H1 (cell line): ENCODE measurements around the gene ZNF672. TPM values are rescaled to one million over a fixed set of nuclear protein-coding genes. Genes with fewer than 3 reads are reported as not detected.
A peak's percentile ranks its signal among the peaks of the same experiment; 100 is the strongest.

Experiments
- CTCF ChIA-PET: fragments of 300-600 bp; sonication (Branson Sonifier 250); formaldehyde crosslinking; loops from one replicate; lab custom pipeline; 2021; ENCODE audit not compliant: partially characterized antibody; lab: Charles Lee
- POLR2A ChIA-PET: fragments of 300-600 bp; sonication (Branson Sonifier 250); formaldehyde crosslinking; loops from one replicate; lab custom pipeline; 2021; ENCODE audit warnings: inconsistent platforms; ENCODE audit not compliant: partially characterized antibody; lab: Charles Lee
- DNase-seq, 2 experiments: peaks; one replicate each; pipeline versions ENCODE4 v3.0.0 to v3.0.0-alpha.2; 2010 to 2022; ENCODE audit warnings: low spot score in 2 of 2, low read depth in 1 of 2, mixed read lengths in 1 of 2
- FAIRE-seq: peaks from 2 replicates; lab custom pipeline; 2011; peaks lifted over from hg19 to GRCh38; lab: Jason Lieb, UNC
- H2AFZ ChIP-seq: 2 replicates; pipeline ENCODE4 v1.8.1; 2012; ENCODE audit warnings: low read length, inconsistent platforms
- H2AK5ac ChIP-seq: 2 replicates; pipeline ENCODE4 v1.6.1; 2013; ENCODE audit warnings: low read depth, low read length
- H2BK120ac ChIP-seq: replicated peaks from 2 replicates; pipeline ENCODE3; 2013; ENCODE audit warnings: low read depth, low read length, inconsistent platforms
- H2BK12ac ChIP-seq: 2 replicates; pipeline ENCODE4 v1.6.1; 2013; ENCODE audit warnings: low read depth, low read length
- H2BK15ac ChIP-seq: 2 replicates; pipeline ENCODE4 v1.6.1; 2013; ENCODE audit warnings: low read length
- H2BK20ac ChIP-seq: 2 replicates; pipeline ENCODE4 v1.6.1; 2013; ENCODE audit warnings: low read length
- H2BK5ac ChIP-seq: 2 replicates; pipeline ENCODE4 v1.6.1; 2013; ENCODE audit warnings: low read depth, low read length
- H3K14ac ChIP-seq: 2 replicates; pipeline ENCODE4 v1.6.1; 2013; ENCODE audit warnings: inconsistent platforms; ENCODE audit not compliant: insufficient read length
- H3K18ac ChIP-seq: 2 replicates; pipeline ENCODE4 v1.6.1; 2013; ENCODE audit warnings: low read length; ENCODE audit errors: extremely low read depth
- H3K23ac ChIP-seq: 2 replicates; pipeline ENCODE4 v1.6.1; 2013; ENCODE audit warnings: inconsistent platforms; ENCODE audit not compliant: insufficient read length
- H3K23me2 ChIP-seq: 2 replicates; pipeline ENCODE4 v1.6.1; 2013; ENCODE audit warnings: low read depth, low read length
- H3K27ac ChIP-seq: 2 replicates; pipeline ENCODE4 v1.6.1; 2011; ENCODE audit warnings: low read depth, low read length, inconsistent platforms
- H3K27me3 ChIP-seq, 4 experiments: replicated peaks in 1 of 4; 1 replicate in 1 of 4; 2 replicates in 3 of 4; pipeline versions ENCODE4 v1.6.1 to v1.8.1; 2011 to 2013; ENCODE audit warnings: low read length in 3 of 4, mild to moderate bottlenecking in 3 of 4, inconsistent platforms in 2 of 4, mixed read lengths in 2 of 4, moderate library complexity in 1 of 4; ENCODE audit not compliant: control insufficient read depth in 3 of 4, insufficient read depth in 3 of 4; ENCODE audit errors: extremely low read depth in 1 of 4
- H3K36me3 ChIP-seq, 4 experiments: 2 replicates each; pipeline versions ENCODE4 v1.6.1 to v1.8.1; 2011 to 2013; ENCODE audit warnings: mild to moderate bottlenecking in 4 of 4, low read length in 3 of 4, moderate library complexity in 2 of 4, control low read depth in 1 of 4, inconsistent platforms in 1 of 4; ENCODE audit not compliant: insufficient read depth in 4 of 4, control insufficient read depth in 2 of 4
- H3K4ac ChIP-seq: replicated peaks from 2 replicates; pipeline ENCODE3; 2013; ENCODE audit warnings: low read length, low read depth, mixed read lengths, inconsistent platforms; ENCODE audit not compliant: insufficient read length
- H3K4me1 ChIP-seq, 4 experiments: replicated peaks in 1 of 4; 1 replicate in 1 of 4; 2 replicates in 3 of 4; pipeline versions ENCODE4 v1.6.1 to v1.8.1; 2011 to 2013; ENCODE audit warnings: low read length in 3 of 4, inconsistent platforms in 2 of 4, mixed read lengths in 1 of 4; ENCODE audit not compliant: insufficient read depth in 4 of 4, control insufficient read depth in 3 of 4
- H3K4me2 ChIP-seq, 2 experiments: 2 replicates each; pipeline versions ENCODE4 v1.6.1 to v1.8.1; 2011 to 2013; ENCODE audit warnings: low read depth in 2 of 2, low read length in 2 of 2, control low read depth in 1 of 2, inconsistent platforms in 1 of 2, mild to moderate bottlenecking in 1 of 2; ENCODE audit not compliant: insufficient read depth in 1 of 2
- H3K4me3 ChIP-seq, 4 experiments: fragments of 200-600, 300-600 bp in 1 of 4; sonication (generic), shearing (Covaris generic), sonication (Bioruptor Twin) in 1 of 4; 2 replicates each; pipeline versions ENCODE4 v1.5.1 to v1.8.1; 2011 to 2016; ENCODE audit warnings: low read length in 4 of 4, low read depth in 3 of 4, control low read depth in 2 of 4, inconsistent platforms in 2 of 4, mild to moderate bottlenecking in 2 of 4, mixed read lengths in 1 of 4, moderate library complexity in 1 of 4; ENCODE audit not compliant: insufficient read depth in 2 of 4; ENCODE audit errors: extremely low read depth in 1 of 4
- H3K56ac ChIP-seq: replicated peaks from 2 replicates; pipeline ENCODE3; 2013; ENCODE audit warnings: low read depth, mild to moderate bottlenecking, mixed read lengths, low read length, inconsistent platforms; ENCODE audit not compliant: insufficient read length
- H3K79me1 ChIP-seq: 2 replicates; pipeline ENCODE4 v1.6.1; 2013; ENCODE audit warnings: low read depth, low read length, control low read depth
- H3K79me2 ChIP-seq, 2 experiments: 2 replicates each; pipeline versions ENCODE4 v1.6.1 to v1.8.1; 2012 to 2013; ENCODE audit warnings: low read length in 2 of 2, mild to moderate bottlenecking in 2 of 2, inconsistent platforms in 1 of 2; ENCODE audit not compliant: insufficient read depth in 2 of 2, control insufficient read depth in 1 of 2
- H3K9ac ChIP-seq, 4 experiments: replicated peaks in 1 of 4; 1 replicate in 1 of 4; 2 replicates in 3 of 4; pipeline versions ENCODE4 v1.6.1 to v1.8.1; 2011 to 2013; ENCODE audit warnings: low read depth in 3 of 4, low read length in 3 of 4, control low read depth in 2 of 4, mild to moderate bottlenecking in 2 of 4, moderate library complexity in 2 of 4, inconsistent platforms in 1 of 4; ENCODE audit errors: extremely low read depth in 1 of 4
- H3K9me3 ChIP-seq, 2 experiments: 2 replicates each; pipeline versions ENCODE4 v1.6.1 to v1.8.1; 2012 to 2013; ENCODE audit warnings: mild to moderate bottlenecking in 2 of 2, moderate library complexity in 2 of 2, control low read depth in 1 of 2, inconsistent platforms in 1 of 2, low read depth in 1 of 2, low read length in 1 of 2, mixed read lengths in 1 of 2; ENCODE audit not compliant: insufficient read depth in 2 of 2
- H4K20me1 ChIP-seq, 2 experiments: replicated peaks in 1 of 2; 2 replicates each; pipeline versions ENCODE3 to v1.8.1; 2011 to 2013; ENCODE audit warnings: inconsistent platforms in 2 of 2, low read length in 2 of 2, mild to moderate bottlenecking in 1 of 2; ENCODE audit not compliant: insufficient read depth in 2 of 2, control insufficient read depth in 1 of 2
- H4K5ac ChIP-seq: 2 replicates; pipeline ENCODE4 v1.6.1; 2013; ENCODE audit warnings: low read length, low read depth, mixed read lengths, inconsistent platforms; ENCODE audit not compliant: insufficient read length
- H4K8ac ChIP-seq: 2 replicates; pipeline ENCODE4 v1.8.0; 2013; ENCODE audit warnings: mild to moderate bottlenecking, moderate library complexity, low read length, inconsistent platforms; ENCODE audit not compliant: insufficient read depth; ENCODE audit errors: extremely low read depth
- H4K91ac ChIP-seq: replicated peaks from 2 replicates; pipeline ENCODE3; 2013; ENCODE audit warnings: low read length, mixed read lengths, inconsistent platforms; ENCODE audit not compliant: insufficient read length
- ASH2L ChIP-seq: fragments of 200-600, 300-600 bp; sonication (generic); IDR thresholded peaks from one replicate; pipeline ENCODE4 v1.7.1; 2017; ENCODE audit warnings: low read length
- CTBP2 ChIP-seq: IDR thresholded peaks from 2 replicates; pipeline ENCODE4 v1.7.0; 2011; ENCODE audit warnings: borderline replicate concordance, mild to moderate bottlenecking, moderate library complexity, mixed read lengths, low read length; ENCODE audit not compliant: insufficient read depth, insufficient read length
- EGR1 ChIP-seq: IDR thresholded peaks from 2 replicates; pipeline ENCODE4 v1.6.1; 2011; ENCODE audit warnings: low read depth, low read length, borderline replicate concordance
- EP300 ChIP-seq, 2 experiments: IDR thresholded peaks; 1 replicate in 1 of 2; 2 replicates in 1 of 2; pipeline ENCODE4 v1.6.1; 2011 to 2012; ENCODE audit warnings: low read depth in 2 of 2, low read length in 2 of 2, mild to moderate bottlenecking in 2 of 2, borderline replicate concordance in 1 of 2, inconsistent platforms in 1 of 2, moderate library complexity in 1 of 2
- HDAC6 ChIP-seq: IDR thresholded peaks from one replicate; pipeline ENCODE4 v1.7.1; 2012; ENCODE audit warnings: low read depth, mild to moderate bottlenecking, inconsistent platforms, low read length, moderate library complexity
- PHF8 ChIP-seq: fragments of 200-600 bp; sonication (generic); conservative IDR thresholded peaks from 2 replicates; pipeline ENCODE4 v1.7.1; 2012; ENCODE audit warnings: low read depth, mild to moderate bottlenecking, inconsistent platforms, low read length, moderate library complexity
- WGBS, 2 experiments: shearing (Covaris generic) in 1 of 2; methylation state at CpG; one replicate each; pipeline versions ENCODE4 v1.1.6 to v1.1.7; 2013 to 2015; ENCODE audit warnings: low lambda C conversion rate in 2 of 2, mixed read lengths in 2 of 2, inconsistent platforms in 1 of 2, low coverage in 1 of 2, missing lambda C conversion rate in 1 of 2; ENCODE audit not compliant: insufficient replicate concordance in 2 of 2, insufficient coverage in 1 of 2, insufficient read length in 1 of 2; ENCODE audit errors: extremely low coverage in 1 of 2, missing lambda C conversion rate in 1 of 2; 5-methylcytosine and 5-hydroxymethylcytosine counted together
- polyA plus RNA-seq, 7 experiments: library from polyadenylated mRNA; depleted of rRNA in 3 of 7; stranded (reverse) in 5 of 7; unstranded in 2 of 7; fragments of >200 nt in 5 of 7; fragments of 200-250 nt in 2 of 7; gene quantifications; 1 replicate in 5 of 7; 2 replicates in 1 of 7; 4 replicates in 1 of 7; pipeline versions ENCODE4 v1.2.1 to v1.2.3, GENCODE V29; 2011 to 2013; ENCODE audit warnings: missing spikeins in 2 of 7, mixed read lengths in 2 of 7
- total RNA-seq: library from RNA; stranded (reverse); fragmentation: NEBNext Ultra II Directional; extraction: Animal tissue kit (Norgen Biotek cat#: 25700); gene quantifications from 2 replicates; pipeline ENCODE4 v1.2.1, GENCODE V29; 2021

The ZNF672 gene
- total and polyA plus RNA-seq, 2 of the 8 experiments (the other 6 are each of a cell fraction or from before 2014, with no cell fraction given) = 30.7 to 40.4 TPM

DNA sequence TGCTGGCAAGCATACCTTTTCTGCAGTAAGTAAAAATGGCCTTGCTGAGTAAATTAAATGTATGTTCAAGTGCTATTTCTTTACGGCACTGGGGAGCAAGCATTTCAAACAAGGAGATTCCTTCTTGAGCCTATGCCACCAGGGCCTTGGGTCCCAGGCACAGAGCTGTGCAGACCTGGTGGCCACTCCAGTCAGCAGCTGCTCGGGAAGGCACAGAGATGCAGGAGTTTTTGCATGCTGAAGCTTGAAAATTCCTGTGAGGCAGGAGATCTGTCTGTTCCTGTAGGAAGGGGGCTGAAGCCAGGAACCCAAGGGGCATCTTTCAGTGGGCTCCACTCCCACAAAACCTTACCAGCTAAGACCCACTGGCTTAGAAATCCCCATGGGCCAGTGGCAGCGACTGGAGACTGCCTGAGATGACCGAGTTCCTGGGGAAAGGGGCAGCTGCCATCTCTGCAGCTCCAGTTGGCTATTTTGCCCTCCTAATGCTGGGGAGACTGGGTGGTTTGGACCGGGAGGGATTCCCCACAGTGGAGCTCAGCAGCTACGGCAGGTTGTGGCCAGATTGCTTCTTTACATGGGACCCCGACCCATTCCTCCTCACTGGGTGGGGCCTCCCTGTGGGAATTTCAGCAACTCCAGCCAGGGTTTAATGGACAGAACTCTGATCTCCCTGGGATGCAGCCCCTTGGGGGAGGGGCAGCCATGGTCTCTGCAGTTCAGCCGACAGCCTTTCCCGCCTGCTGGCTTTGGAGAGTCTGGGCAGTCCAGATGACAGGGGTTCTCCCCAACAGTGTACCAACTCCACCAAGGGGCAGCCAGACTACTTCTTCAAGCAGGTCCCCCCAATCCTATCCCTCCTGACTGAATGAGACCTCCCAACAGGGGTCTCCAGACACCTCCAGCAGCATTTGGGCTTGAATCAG lies 59.7 kb downstream of the ZNF672 start:
- Histone ChIP-seq H3K27ac (no peak overlapping the region), H3K23ac (no peak overlapping the region), H3K9ac (no peak overlapping the region), H4K91ac (peak overlapping the region; percentile 65), H3K79me2 (no peaks in the 10 kb centered on the region), H2BK15ac (0 out of 2 replicates have a peak overlapping the region, but pooled peaks have one; percentile 24), H3K14ac (no peak overlapping the region), H3K4ac (no peak overlapping the region), H3K4me1 (peaks cover 1 to 15% (median 8%) of the 10 kb centered on the region in 4 experiments; a peak in 3 of 7 replicates), H2BK120ac (no peak overlapping the region), H3K79me1 (no peaks in the 10 kb centered on the region), H4K8ac (peak overlapping the region; percentile 78; the same call in 1 of the 2 replicates), H3K23me2 (0 out of 2 replicates have a peak, but pooled peaks cover 2% of the 10 kb centered on the region), H3K4me2 (peak overlapping the region; percentile 19 to 26; a peak in 3 of 4 replicates), H2AK5ac (no peak overlapping the region), H4K5ac (no peak overlapping the region), H2AFZ (peak overlapping the region; percentile 73; the same call in 1 of the 2 replicates), H3K18ac (peak overlapping the region; percentile 71), H3K4me3 (peak overlapping the region in 1 of 4 experiments; percentile 17; a peak in 2 of 8 replicates), H4K20me1 (no peaks in the 10 kb centered on the region), H3K56ac (no peak overlapping the region), H3K36me3 (no peaks in the 10 kb centered on the region), H2BK12ac (no peak overlapping the region), H3K27me3 (no peaks in the 10 kb centered on the region; a peak in 1 of 7 replicates), H2BK5ac (peak overlapping the region; percentile 48; the same call in 1 of the 2 replicates), H2BK20ac (no peak overlapping the region), H3K9me3 (no peaks in the 10 kb centered on the region)
- ChIA-PET POLR2A (interaction anchor here (0.9 to 2.7 kb wide), 6 partner anchors 9 to 50 kb away, joined by 3 to 11 read pairs (median 4); partner anchors contain the start of genes PGBD2 and ZNF692), CTCF (interaction anchor here (0.9 to 1.1 kb wide), 2 partner anchors 12 to 25 kb away, joined by 3 to 4 read pairs; no protein-coding TSS in a partner anchor)
- TF ChIP-seq CTBP2 (no peak), ASH2L (peak; percentile 34), EGR1 (no peak), HDAC6 (no peak), PHF8 (no peak), EP300 (IDR thresholded peaks at IDR 0.05; ENCODE audit: borderline replicate concordance in 1 of 2, low read depth in 2 of 2, low read length in 2 of 2) (no peak)
- 62% methylated on average over 9 of the region's 9 CpGs; no CpG with 5 or more reads in 1 of the 2 experiments for WGBS, 2 experiments
- DNase-seq (peak in 1 of 2 experiments; percentile 51), FAIRE-seq (no peak)
